ENCODE data around the gene NR2C2AP. TPM values are rescaled to one million over a fixed set of nuclear protein-coding genes. Genes with fewer than 3 reads are reported as not detected.

Gene NR2C2AP
- total RNA-seq, 1 experiment from 2014 or later = 20.6 TPM

- peak overlapping the region; percentile 85 for H3K4me3 Mint-ChIP-seq (ENCODE audit: unreplicated experiment)
- no peak for TF ChIP-seq CTCF (IDR thresholded peaks at IDR 0.05; ENCODE audit: unreplicated experiment)
- no TSS peak for BruUV-seq (replicated peaks)
- peaks cover 31% of the 10 kb centered on the region for H3K36me3 Mint-ChIP-seq (ENCODE audit: insufficient read depth, unreplicated experiment)
- ChIA-PET CTCF (interaction anchor here (0.6 to 1.4 kb wide), 6 partner anchors 8 to 149 kb away, joined by 3 to 6 read pairs (median 4); no protein-coding TSS in a partner anchor), POLR2A (interaction anchor here (0.9 to 3.3 kb wide), 3 partner anchors 9 to 140 kb away, joined by 3 to 64 read pairs (median 7); partner anchors contain the start of genes BORCS8 and RFXANK)
- H3K27me3 Mint-ChIP-seq (ENCODE audit: insufficient read depth, unreplicated experiment) = no peaks in the 10 kb centered on the region
- H3K9me3 Mint-ChIP-seq (ENCODE audit: unreplicated experiment) = no peaks in the 10 kb centered on the region
- intact Hi-C loops (cut with micrococcal nuclease) = no loop called here
- H3K4me1 Mint-ChIP-seq (ENCODE audit: insufficient read depth, unreplicated experiment) = peaks cover 3% of the 10 kb centered on the region
- DNase-seq (ENCODE audit: unreplicated experiment) = no peak
- H3K27ac Mint-ChIP-seq (ENCODE audit: low read depth, unreplicated experiment) = peak overlapping the region; percentile 88
Observed at GRCh38 chr19:19201697-19202630, 1.2 kb downstream of the NR2C2AP start.

GRCh38 chr19:19193926-19194325 is 9.3 kb downstream of the NR2C2AP start:
- CTCF ChIA-PET = interaction anchor here (0.5 to 1.9 kb wide), 2 partner anchors 9 to 868 kb away, joined by 3 to 6 read pairs; partner anchors contain the start of gene NR2C2AP
- no peak for TF ChIP-seq CTCF (IDR thresholded peaks at IDR 0.05; ENCODE audit: unreplicated experiment)
- TSS peak; percentile 32 for BruUV-seq (replicated peaks)
- Mint-ChIP-seq H3K27ac (ENCODE audit: low read depth, unreplicated experiment) (peak overlapping the region; percentile 47), H3K9me3 (ENCODE audit: unreplicated experiment) (no peaks in the 10 kb centered on the region), H3K4me3 (ENCODE audit: unreplicated experiment) (peak overlapping the region; percentile 94), H3K27me3 (ENCODE audit: insufficient read depth, unreplicated experiment) (no peaks in the 10 kb centered on the region), H3K36me3 (ENCODE audit: insufficient read depth, unreplicated experiment) (peaks cover 37% of the 10 kb centered on the region), H3K4me1 (ENCODE audit: insufficient read depth, unreplicated experiment) (peaks cover 13% of the 10 kb centered on the region)
- no peak for DNase-seq (ENCODE audit: unreplicated experiment)
- intact Hi-C loops (cut with micrococcal nuclease) = no loop called here
- POLR2A ChIA-PET = interaction anchor here (1.2 to 4.5 kb wide), 2 partner anchors 9 to 94 kb away, joined by 3 to 64 read pairs; partner anchors contain the start of gene NR2C2AP

- Mint-ChIP-seq H3K9me3 (ENCODE audit: unreplicated experiment) (no peaks in the 10 kb centered on the region), H3K27me3 (ENCODE audit: insufficient read depth, unreplicated experiment) (no peaks in the 10 kb centered on the region), H3K36me3 (ENCODE audit: insufficient read depth, unreplicated experiment) (peaks cover 28% of the 10 kb centered on the region), H3K27ac (ENCODE audit: low read depth, unreplicated experiment) (peak overlapping the region; percentile 99), H3K4me3 (ENCODE audit: unreplicated experiment) (peak overlapping the region; percentile 94), H3K4me1 (ENCODE audit: insufficient read depth, unreplicated experiment) (peaks cover 13% of the 10 kb centered on the region)
- DNase-seq (ENCODE audit: unreplicated experiment) = no peak
- ChIA-PET POLR2A (interaction anchor here (0.9 to 4.5 kb wide), 3 partner anchors 10 to 226 kb away, joined by 3 to 64 read pairs (median 3); partner anchors contain the start of genes GATAD2A and NR2C2AP), CTCF (interaction anchor here (0.5 to 1.8 kb wide), 2 partner anchors 10 to 169 kb away, joined by 4 read pairs; partner anchors contain the start of gene NR2C2AP)
- intact Hi-C loops (cut with micrococcal nuclease) = no loop called here
- no peak for TF ChIP-seq CTCF (IDR thresholded peaks at IDR 0.05; ENCODE audit: unreplicated experiment)
- BruUV-seq (replicated peaks) = TSS peak; percentile 59
Observed at GRCh38 chr19:19192910-19193423, 10.2 kb downstream of the NR2C2AP start.

Measured in MCF 10A (cell line).